ENCODE data around the gene VPS35. TPM values are rescaled to one million over a fixed set of nuclear protein-coding genes. Genes with fewer than 3 reads are reported as not detected.
"Not testable (repeated sequence)": the region's sequence is repeated elsewhere in the genome, so short reads cannot be mapped to it uniquely, and the experiment has no call there.

The VPS35 gene
- total RNA-seq, 1 donor from 2014 or later: 128 TPM

- peak; percentile 15 for DNase-seq (ENCODE audit: low spot score, unreplicated experiment)
- no peaks in the 10 kb centered on the region for H3K9me3 Mint-ChIP-seq (ENCODE audit: low read depth)
- TF ChIP-seq, protein P1, sequence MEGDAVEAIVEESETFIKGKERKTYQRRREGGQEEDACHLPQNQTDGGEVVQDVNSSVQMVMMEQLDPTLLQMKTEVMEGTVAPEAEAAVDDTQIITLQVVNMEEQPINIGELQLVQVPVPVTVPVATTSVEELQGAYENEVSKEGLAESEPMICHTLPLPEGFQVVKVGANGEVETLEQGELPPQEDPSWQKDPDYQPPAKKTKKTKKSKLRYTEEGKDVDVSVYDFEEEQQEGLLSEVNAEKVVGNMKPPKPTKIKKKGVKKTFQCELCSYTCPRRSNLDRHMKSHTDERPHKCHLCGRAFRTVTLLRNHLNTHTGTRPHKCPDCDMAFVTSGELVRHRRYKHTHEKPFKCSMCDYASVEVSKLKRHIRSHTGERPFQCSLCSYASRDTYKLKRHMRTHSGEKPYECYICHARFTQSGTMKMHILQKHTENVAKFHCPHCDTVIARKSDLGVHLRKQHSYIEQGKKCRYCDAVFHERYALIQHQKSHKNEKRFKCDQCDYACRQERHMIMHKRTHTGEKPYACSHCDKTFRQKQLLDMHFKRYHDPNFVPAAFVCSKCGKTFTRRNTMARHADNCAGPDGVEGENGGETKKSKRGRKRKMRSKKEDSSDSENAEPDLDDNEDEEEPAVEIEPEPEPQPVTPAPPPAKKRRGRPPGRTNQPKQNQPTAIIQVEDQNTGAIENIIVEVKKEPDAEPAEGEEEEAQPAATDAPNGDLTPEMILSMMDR (IDR thresholded peaks at IDR 0.05; ENCODE audit: unreplicated experiment): no peak
- peaks cover 6% of the 10 kb centered on the region for H3K4me1 Mint-ChIP-seq (ENCODE audit: low read depth)
- H3K4me3 Mint-ChIP-seq (ENCODE audit: low read depth): peak overlapping the region; percentile 65
- H3K27ac Mint-ChIP-seq: no peak overlapping the region
- H3K27me3 Mint-ChIP-seq: peaks cover 17% of the 10 kb centered on the region
- H3K36me3 Mint-ChIP-seq (ENCODE audit: insufficient read depth): no peaks in the 10 kb centered on the region
Measured at GRCh38 chr16:46632778-46633733, 55.9 kb downstream of the VPS35 start.

GRCh38 chr16:46629331-46630219 lies 59.4 kb downstream of the VPS35 start:
- H3K27me3 Mint-ChIP-seq: peaks cover 9% of the 10 kb centered on the region
- DNase-seq (ENCODE audit: low spot score, unreplicated experiment): no peak
- H3K4me1 Mint-ChIP-seq (ENCODE audit: low read depth): peaks cover 6% of the 10 kb centered on the region
- H3K9me3 Mint-ChIP-seq (ENCODE audit: low read depth): no peaks in the 10 kb centered on the region
- TF ChIP-seq, protein P1 (IDR thresholded peaks at IDR 0.05; ENCODE audit: unreplicated experiment): peak; percentile 39
- no peak overlapping the region for H3K4me3 Mint-ChIP-seq (ENCODE audit: low read depth)
- no peaks in the 10 kb centered on the region for H3K36me3 Mint-ChIP-seq (ENCODE audit: insufficient read depth)
- no peak overlapping the region for H3K27ac Mint-ChIP-seq

- Mint-ChIP-seq H3K36me3 (ENCODE audit: insufficient read depth) (no peaks in the 10 kb centered on the region), H3K4me1 (ENCODE audit: low read depth) (peaks cover 6% of the 10 kb centered on the region), H3K27me3 (peaks cover 9% of the 10 kb centered on the region), H3K27ac (no peak overlapping the region), H3K9me3 (ENCODE audit: low read depth) (no peaks in the 10 kb centered on the region), H3K4me3 (ENCODE audit: low read depth) (no peak overlapping the region)
- TF ChIP-seq, protein P1 (IDR thresholded peaks at IDR 0.05; ENCODE audit: unreplicated experiment): no peak
- DNase-seq (ENCODE audit: low spot score, unreplicated experiment): no peak
Measured at GRCh38 chr16:46627746-46628145, 61.2 kb downstream of the VPS35 start.

GRCh38 chr16:46626681-46627080 lies 62.3 kb downstream of the VPS35 start:
- not testable (repeated sequence) for H3K27me3 Mint-ChIP-seq; DNase-seq (ENCODE audit: low spot score, unreplicated experiment); H3K4me1 Mint-ChIP-seq (ENCODE audit: low read depth); H3K36me3 Mint-ChIP-seq (ENCODE audit: insufficient read depth); H3K27ac Mint-ChIP-seq; H3K9me3 Mint-ChIP-seq (ENCODE audit: low read depth); H3K4me3 Mint-ChIP-seq (ENCODE audit: low read depth)

DNA sequence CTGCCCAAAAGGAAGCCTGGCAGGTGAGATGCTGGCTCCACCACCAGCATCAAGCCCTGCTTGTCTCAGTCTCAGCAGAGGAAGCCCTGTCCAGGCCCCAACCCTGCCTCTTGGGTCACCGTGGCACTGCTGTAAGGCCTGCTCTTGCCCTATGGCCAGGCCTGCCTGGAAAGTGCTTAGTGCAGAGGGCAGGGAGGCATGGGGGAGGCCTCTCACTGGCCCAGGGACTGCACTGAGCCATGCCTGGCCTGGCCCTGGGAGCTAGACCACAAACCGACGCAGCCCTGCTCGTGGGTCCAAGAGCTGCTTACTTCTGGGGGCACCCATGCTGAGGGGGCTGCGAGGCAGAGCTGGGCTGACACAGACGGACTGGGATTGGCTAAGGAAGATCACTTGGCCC lies 64.1 kb downstream of the VPS35 start:
- not testable (repeated sequence) for H3K4me1 Mint-ChIP-seq (ENCODE audit: low read depth); H3K36me3 Mint-ChIP-seq (ENCODE audit: insufficient read depth); H3K4me3 Mint-ChIP-seq (ENCODE audit: low read depth); DNase-seq (ENCODE audit: low spot score, unreplicated experiment); H3K9me3 Mint-ChIP-seq (ENCODE audit: low read depth); H3K27ac Mint-ChIP-seq; H3K27me3 Mint-ChIP-seq

DNA sequence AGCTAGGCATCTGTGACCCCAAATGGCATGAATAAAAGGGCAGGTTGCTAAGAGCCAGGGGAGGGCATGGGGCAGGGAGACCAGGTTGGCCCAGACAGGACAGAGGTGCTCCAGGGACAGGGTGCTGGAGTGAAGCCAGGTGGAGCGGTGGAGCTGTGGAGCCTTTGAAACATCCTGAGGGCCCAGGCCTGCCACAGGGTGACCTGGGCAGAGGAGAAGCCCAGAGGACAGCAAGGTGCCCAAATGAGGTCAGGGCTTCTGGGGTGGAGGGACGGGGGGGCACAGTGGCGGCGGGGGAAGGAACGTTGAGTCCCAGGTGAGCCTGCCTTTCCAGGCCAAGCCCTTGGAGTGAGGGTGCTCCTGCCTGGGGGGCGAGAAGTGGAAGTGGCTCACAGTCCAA lies 65.3 kb downstream of the VPS35 start:
- not testable (repeated sequence) for DNase-seq (ENCODE audit: low spot score, unreplicated experiment); H3K4me3 Mint-ChIP-seq (ENCODE audit: low read depth); H3K9me3 Mint-ChIP-seq (ENCODE audit: low read depth); H3K4me1 Mint-ChIP-seq (ENCODE audit: low read depth); H3K36me3 Mint-ChIP-seq (ENCODE audit: insufficient read depth); H3K27me3 Mint-ChIP-seq; H3K27ac Mint-ChIP-seq

GRCh38 chr16:46623246-46623645 lies 65.7 kb downstream of the VPS35 start:
- H3K36me3 Mint-ChIP-seq (ENCODE audit: insufficient read depth); DNase-seq (ENCODE audit: low spot score, unreplicated experiment); H3K27ac Mint-ChIP-seq; H3K4me1 Mint-ChIP-seq (ENCODE audit: low read depth); H3K9me3 Mint-ChIP-seq (ENCODE audit: low read depth); H3K27me3 Mint-ChIP-seq; H3K4me3 Mint-ChIP-seq (ENCODE audit: low read depth): not testable (repeated sequence)
